CD4-positive, alpha-beta T cell treated with Interleukin-12 subunit alpha and Interleukin-12 subunit beta, for 1 hour (primary cell): ENCODE data around the gene RB1.

Experiments
- DNase-seq: peaks from one replicate; pipeline ENCODE4 v3.0.0-alpha.2; 2020

The RB1 gene

DNA sequence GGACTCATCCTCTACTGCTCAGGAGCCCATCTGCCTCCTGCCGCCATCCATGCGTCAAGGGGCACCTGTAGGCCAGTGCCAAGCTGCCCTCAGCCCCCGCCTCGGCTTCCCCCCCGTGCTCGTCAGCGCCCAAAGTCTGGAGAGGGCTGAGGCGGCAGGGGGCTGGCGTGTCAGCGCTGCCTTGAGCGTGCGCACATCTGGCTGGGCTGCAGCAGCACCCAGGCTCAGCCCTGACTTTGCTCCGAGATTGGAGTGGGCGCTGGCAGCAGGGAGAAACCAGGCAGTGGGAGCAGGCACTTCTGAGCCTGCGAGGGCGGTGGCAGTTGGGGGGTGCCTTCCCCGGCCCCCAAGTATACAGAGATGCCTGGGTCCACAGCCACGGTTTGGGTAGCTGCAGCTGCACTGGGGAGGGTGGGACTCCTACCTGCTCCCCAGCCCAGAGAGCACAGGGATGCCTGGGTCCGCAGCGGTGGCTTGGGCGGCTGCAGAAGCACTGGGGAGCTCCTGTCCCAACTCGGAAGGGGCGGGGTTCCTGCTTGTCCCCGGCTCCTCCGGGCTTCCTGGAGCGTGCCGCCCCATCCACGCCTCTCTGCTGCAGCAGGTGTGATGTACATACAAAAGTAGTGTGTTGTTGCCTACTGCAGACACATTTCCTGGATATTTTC is 154.2 kb downstream of the RB1 start:
- no peak for DNase-seq

DNA sequence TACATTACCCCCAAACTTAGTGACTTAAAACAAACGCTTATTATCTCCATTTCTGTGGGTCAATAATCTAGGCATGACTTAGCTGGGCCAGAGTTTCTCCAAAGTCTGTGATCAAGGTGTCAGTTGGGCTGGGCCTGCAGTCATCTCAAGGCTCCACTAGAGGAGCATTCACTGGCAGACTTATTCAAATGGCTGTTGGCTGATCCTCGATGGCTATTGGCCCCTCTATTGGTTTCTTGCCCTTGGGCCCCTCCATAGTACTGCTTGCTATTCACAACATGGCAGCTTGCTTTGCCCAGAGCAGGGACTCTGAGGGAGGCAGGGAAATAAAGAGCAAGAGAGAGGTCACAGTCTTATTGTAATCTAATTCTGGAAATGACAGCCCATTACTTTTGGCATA is 171.7 kb downstream of the RB1 start:
- DNase-seq, result no peak

DNA sequence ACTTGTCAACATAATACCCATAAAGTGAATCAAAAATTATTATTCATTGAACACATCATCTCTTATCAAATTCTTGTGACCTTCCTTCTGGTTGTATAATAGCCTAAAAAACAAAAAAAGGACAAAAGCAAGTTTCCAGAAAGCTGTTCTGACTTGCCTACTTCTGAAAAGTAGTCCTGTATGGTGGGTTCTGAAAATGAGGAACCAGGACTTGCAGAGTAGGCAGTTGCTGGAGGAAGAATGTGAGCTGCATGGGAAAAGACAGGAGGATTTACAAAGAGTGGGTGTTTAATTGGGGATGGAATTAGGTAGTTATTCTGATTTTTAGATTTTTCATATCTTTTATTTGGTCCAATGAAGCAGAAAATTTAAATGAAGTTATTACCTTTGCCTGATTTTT is 172.7 kb downstream of the RB1 start:
- DNase-seq, result no peak

DNA sequence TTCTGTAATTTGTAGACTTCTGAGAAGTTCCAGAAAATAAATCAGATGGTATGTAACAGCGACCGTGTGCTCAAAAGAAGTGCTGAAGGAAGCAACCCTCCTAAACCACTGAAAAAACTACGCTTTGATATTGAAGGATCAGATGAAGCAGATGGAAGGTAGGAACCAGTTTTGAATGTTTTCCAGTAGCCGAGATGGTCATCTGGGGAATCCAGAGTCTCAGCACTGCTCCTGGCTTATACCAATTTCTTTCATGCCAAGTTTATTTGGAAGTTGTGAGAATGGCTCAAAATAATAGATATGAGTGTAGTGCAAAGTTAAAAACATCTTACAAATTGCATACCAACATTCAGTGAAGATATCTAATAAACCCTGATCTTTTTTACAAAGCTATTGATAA is 173.1 kb downstream of the RB1 start:
- DNase-seq, result no peak

DNA sequence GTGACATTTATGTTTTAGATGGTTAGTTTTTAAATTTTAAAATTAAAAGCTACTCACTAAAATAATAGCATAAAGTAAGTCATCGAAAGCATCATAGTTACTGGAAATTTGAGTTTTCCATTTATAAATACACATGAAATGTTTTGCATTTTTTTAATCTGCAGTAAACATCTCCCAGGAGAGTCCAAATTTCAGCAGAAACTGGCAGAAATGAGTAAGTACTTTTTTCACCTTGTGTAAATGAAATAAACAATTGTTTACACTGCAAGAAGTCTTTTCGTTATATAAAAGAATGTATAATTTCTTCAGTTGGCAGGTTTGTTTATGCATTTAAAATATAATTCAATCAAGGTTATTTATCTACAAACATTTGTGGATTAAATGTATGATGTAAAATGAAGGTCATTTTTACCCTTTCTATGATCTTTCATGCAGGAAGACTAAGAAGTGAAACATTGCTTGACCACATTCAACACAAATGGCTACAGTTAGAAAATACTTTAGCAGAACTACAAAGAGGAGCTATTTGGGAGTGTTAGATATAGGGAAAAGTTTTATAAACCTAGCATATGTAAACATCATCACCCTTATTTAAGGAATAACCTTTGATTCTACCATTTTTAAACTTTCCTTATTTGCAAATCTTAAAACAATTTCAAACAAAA is 173.8 kb downstream of the RB1 start:
- DNase-seq, result no peak

DNA sequence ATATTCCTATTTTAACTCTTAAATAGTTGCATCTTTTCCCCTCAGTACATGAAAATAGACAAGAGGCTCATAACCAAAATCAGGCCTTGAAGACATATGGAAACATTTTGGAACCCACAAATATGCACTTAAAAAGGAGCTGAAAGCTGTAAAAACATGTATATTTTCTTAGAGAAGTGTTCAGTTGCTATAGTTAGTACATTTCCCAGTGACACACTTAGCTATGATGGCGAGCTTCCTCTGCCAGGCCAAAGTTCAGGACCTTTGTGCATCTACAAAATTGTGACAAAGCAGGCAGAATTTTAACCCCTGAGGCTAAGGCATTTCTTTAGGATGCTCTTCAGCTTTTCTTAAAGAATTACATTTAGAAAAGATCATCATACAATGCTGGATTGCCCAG is 174.8 kb downstream of the RB1 start:
- no peak for DNase-seq

DNA sequence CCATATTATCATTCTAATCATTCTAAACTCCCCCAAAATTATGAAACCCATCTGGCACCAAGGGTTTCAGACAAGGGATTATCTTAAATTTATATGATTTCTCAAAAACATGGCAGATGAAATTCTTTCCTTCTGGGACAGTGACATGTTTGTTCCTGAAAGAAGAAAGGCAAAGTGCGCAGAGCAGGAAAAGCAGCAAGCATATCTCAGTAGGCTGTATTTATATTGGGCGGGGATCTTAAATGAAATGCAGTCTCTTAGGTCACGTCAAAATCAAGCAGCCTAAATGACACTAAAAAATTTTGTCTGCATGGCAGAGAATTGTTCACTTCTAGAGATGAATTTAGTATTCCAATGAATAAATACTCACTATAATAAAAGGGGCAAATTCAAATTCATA is 180.0 kb downstream of the RB1 start:
- DNase-seq, result no peak

DNA sequence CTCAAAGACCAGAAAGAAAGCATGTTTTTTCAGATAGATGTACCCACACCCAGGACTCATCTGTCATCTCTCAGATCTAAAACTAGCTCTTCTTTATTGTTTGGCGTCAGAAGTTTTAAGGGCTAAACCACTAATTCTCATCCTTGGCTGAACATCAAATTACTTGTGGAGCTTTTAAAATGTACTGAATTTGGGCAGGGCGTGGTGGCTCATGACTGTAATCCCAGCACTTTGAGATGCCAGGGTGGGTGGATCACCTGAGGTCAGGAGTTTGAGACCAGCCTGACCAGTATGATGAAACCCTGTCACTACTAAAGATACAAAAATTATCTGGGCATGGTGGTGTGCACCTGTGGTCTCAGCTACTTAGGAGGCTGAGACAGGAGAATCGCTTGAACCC is 181.9 kb downstream of the RB1 start:
- no peak for DNase-seq

DNA sequence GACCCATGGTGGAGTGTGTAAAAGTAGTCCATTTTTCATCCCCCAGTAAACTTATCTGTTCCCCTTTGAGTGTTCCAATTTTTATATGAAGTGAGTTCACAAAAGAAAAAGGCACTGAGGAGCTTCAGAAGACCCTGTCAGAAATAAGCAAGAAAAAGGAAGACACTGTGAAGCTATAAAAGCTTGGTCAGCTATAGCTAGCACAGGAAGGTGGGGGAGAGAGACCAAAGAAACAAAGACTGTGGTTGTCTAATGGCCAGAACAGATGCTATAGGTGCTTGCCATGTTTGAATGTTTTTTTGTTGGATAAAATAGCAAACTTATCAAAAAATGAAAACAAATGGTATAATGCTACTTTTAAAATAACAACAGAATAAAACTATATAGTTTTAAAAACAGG is 182.8 kb downstream of the RB1 start:
- no peak for DNase-seq

DNA sequence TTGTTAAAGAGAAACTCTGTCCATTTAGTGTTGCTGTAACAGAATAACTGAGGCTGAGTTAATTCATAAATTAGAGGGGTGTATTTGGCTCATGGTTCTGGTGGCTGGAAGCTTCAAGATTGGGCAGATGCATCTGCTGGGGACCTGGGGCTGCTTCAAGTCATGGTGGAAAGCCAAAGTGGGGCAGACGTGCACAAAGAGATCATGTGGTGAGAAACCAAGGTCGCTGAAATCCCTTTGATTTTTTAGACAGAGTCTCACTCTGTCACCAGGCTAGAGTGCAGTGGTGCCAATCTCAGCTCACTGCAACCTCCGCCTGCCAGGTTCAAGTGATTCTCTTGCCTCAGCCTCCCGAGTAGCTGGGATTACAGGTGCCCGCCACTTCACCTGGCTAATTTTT is 183.3 kb downstream of the RB1 start:
- DNase-seq, result no peak

DNA sequence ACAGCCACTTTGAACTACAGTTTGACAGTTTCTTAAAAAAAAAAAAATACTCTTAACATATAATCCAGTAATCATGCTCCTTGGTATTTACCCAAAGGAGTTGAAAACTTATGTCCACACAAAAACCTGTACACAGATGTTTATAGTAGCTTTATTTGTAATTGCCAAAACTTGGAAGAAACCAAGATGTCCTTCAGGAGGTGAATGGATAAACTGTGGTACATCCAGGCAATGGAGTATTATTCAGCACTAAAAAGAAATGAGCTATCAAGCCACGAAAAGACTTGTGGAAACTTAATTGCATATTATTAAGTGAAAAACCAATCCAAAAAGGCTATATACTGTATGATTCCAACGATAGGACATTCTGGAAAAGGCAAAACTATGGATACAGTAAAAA is 184.4 kb downstream of the RB1 start:
- no peak for DNase-seq

DNA sequence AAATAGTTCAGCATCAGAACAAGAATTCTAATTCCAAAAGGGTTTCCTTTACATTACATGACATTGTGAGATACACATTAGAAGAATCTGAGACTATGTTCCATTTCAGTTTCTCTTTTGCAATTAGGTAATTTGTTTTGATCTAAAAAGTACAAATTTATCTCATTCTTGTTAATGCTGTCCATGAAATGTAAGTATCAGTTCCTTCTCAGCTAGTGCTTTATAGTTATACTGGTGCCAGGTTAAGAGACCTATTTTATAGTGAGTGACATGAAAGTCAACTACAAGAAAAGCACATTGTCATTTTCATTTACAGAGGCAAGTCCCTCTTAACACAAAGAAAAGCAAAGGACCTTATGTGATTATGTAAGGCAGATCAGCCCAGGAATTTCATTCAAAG is 185.4 kb downstream of the RB1 start:
- DNase-seq, result no peak

DNA sequence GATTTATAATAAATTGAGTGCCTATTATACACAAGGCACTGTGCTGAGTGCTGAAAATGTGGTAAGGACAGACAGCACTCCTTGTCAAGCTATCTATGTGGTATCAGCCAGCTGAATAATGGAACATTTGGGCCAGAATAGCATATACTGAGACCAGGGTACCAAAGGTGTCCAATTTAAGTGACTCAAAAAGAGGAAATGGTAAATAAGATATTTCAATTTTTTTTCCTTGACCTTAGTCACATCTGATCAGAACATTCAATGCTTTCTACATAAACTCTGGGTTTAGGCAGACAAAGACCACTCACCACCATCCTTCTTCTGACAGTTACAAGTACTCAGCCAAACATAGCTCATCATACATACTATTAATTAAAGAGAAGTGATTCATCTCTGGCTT is 186.1 kb downstream of the RB1 start:
- no peak for DNase-seq

DNA sequence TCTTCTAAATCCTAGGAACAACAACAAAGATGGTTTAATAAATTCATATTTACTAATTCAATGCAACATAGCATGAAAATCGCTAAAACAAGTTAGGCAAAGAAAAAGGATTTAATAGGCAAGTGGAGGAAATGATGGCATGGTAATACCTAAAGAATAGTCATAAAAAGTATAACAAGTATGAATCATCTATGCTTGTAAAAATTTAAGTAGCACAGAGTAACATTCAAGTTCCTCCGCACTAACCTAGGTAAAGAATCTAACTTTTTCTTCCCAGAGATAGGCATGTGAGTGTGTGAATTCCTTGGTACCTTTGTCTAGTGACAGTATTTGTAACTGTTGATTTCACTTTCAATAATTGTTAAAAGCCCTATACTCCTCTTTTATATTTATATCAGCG is 186.7 kb downstream of the RB1 start:
- no peak for DNase-seq

DNA sequence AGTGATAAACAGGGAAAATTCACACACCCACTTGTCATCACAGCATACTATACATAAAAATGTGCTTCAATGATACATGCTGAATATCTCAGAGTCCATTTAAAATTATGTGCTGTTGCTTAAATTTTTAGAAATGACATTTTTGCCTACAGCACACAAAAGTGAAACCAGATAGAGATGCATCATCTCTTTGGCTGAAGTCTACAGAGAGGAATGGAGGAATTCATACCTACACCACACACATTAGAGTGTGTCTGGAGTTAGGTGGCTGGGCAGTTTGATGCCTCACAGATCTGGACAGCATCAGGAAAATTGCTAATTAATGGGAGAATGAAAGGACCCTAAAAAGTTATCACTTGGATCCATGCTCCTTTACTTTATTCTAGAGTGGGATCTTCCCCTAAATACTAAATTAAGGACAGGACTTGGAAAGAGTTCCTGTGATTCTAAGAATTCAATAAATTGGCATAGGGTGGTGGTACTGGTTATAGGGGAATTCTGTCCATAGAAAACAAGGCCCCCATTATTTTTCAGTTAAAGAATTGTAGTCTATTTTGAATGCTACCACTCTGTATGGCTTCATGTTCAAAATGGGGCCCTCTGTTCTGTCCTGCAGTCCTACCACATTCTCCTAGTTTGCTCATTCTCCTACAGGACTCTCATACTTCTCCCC is 188.0 kb downstream of the RB1 start:
- DNase-seq, result no peak

DNA sequence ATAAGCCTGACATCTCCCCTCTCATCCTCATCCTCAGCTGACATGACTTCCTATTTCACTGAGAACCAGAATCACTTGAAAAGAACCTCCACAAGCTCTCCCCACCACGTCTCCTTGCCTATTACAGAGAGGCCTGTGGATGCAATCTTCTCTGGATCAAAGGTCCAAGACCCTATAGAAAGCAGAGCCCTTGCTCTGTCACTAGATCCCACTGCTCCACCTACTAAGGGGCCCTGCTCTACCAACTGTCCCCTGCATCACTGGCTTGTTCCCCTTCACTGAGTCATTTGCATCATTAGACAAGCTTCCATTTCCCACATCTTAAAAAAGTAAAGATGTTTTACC is 188.5 kb downstream of the RB1 start:
- DNase-seq, result peak; percentile 16

DNA sequence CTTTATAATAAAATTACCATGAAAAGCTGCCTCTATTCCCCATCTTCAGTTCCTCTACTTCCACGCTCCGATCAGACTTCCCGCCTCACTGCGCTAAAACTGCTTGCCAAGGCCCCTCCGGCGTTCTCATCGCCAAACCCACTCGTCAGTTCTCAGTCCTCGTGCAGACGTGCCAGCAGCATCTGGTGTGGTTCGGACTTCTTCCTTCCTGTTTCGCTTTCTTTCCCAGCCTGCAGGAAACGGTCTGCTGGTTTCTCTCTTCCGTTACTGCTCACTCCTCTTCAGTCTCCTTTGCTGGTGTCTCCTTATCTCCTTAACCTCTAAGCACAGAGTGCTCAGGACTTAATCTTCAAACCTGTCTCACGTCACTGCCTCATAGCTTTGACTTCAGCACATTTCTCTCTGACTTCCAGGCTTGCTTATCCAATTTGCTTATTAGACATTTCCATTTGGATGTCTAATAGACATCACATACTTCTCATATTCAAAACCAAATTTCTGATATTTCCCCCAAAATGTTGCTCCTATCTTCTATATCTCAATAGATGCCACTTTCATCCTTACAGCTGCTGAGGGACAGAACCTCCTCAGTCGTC is 189.0 kb downstream of the RB1 start:
- DNase-seq, result peak; percentile 82

DNA sequence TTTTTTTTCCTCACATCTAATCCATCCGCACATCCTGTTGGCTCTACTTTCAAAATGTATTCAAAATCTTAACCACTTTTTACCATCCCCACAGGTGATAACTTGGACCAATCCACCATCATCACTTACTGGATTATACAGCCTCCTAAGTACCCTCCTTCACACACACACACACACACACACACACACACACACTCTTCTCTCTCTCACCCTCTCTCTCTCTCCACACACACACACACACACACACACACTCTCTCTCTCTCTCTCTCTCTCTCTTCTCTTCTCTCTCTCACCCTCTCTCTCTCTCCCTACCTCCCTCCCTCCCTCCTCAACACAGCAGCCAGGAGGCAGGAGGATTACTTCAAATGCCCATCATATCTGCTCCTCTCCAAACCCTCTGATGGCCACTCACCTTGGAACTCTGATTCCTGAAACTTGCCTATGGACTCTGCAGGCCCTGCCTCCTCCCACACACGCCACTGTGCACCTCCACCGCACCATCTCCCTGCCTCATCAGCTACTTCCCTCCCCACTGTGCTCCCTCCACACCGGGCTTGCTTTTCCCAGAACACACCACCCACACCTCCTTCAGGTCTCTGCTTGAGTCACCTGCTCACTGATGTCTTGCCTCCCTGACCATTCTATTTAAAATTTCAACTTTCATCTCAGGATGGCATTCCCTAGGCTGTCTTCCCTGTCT is 189.7 kb downstream of the RB1 start:
- DNase-seq, result peak; percentile 69

DNA sequence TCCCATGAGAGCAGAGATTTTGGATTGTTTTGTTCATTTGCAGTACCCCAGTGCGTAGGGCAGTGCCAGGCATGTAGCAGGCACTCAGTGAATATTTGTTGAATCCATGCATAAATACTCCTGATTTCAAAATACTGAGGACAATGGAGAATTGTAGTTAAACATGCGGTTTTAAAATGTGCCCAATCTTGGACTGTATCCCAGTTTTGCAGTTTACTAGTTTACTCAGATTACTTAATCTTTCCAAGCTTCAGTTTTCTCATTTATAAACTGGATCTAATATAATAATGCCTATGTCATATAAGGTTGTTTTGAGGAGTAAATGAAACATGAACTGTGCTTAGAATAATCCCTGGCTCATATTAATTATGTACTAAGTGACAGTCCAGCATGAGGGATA is 190.3 kb downstream of the RB1 start:
- DNase-seq, result no peak

DNA sequence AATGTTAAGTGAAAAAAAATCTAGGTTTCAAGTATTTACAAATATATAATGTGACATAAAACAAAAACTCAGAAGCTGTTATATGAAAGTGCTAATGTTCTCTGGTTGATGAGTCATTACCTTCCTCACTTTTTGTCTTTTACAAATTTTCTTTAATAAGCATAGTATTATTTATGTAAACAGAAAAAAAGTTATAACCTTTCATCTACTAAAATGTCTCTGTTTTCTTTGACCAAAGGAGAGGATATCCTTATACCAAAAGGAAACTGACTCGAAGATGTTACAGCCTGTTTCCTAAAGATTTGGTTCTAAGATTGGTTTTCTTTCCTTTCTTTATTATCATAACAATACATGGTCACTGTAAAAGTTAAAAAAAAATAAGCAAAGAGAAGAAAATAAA is 191.3 kb downstream of the RB1 start:
- DNase-seq, result no peak

DNA sequence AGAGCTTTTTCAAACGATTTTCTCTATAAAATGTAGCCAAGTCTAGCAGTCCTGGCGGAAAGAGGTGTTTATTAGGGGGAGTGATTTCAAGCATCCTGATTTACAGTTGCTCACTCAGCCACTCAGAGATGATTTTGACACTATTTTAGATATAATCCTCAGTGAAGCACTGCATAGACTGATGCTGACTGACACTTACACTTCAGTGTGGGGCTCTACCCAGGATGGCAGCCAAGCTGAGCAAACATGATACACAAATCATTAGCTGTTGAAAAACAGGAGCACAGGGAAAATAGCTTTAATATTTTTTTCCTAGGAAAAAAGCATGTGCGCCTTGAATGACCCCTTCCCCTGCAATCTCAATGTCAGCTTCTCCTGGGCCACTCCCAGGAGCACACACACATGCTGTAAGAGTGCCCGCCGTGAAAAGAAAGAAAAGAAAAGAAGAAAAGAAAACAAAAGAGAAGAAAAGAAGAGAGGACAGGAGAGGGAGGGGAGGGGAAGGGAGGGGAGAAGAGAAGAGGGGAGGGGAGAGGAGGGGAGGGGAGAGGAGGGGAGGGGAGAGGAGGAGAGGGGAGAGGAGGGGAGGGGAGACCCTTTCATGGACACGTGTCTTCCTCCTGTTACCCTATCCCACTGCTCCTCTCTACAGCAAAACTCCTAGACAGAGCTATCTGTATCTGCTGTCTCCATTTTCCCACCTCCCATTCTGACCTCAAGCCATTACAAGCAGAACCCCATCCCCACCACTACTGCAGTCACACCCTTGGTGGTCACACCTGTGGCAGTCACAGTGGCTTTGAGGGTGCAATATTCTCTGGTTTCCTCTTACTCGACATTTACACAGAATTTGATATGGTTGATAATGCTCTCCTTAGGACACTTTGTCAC is 193.0 kb downstream of the RB1 start:
- peak; percentile 56 for DNase-seq

DNA sequence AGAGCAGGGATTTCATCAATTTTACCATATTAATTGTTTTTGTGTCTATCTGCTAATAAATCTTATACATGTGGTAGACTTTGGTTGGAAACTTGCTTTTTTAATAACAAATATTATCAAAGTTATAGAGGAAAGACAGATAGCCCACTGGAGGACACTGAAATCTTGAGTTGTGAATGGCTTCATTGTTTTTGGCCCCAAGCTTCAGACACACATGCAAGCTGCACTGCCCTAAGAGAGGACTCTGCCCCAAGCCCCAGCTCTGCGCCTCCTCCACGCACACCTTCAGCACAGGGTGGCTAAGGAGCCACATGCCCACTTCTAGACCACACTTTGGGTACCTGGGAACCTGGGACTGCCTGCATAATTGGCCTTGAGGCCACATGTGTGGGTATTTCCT is 194.1 kb downstream of the RB1 start:
- no peak for DNase-seq
